LNCaP clone FGC (cell line): ENCODE results near the gene POTEE.
"Not testable (repeated sequence)": the region's sequence is repeated elsewhere in the genome, so short reads cannot be mapped to it uniquely, and the experiment has no call there.

Experiments used
- DNase-seq: peaks from one replicate; pipeline ENCODE4 v3.0.0-alpha.2; 2011; ENCODE audit warnings: low read depth
- H3K4me3 ChIP-seq: 2 replicates; pipeline ENCODE4 v1.5.1; 2011; ENCODE audit warnings: mild to moderate bottlenecking, low read depth, low read length, control low read depth
- TF ChIP-seq, protein P1 (sequence below): IDR thresholded peaks from 2 replicates; pipeline ENCODE4 v1.5.1; 2012; ENCODE audit warnings: mild to moderate bottlenecking; ENCODE audit not compliant: control insufficient read depth, insufficient read depth; ENCODE audit errors: extremely low read depth

Gene POTEE

DNA sequence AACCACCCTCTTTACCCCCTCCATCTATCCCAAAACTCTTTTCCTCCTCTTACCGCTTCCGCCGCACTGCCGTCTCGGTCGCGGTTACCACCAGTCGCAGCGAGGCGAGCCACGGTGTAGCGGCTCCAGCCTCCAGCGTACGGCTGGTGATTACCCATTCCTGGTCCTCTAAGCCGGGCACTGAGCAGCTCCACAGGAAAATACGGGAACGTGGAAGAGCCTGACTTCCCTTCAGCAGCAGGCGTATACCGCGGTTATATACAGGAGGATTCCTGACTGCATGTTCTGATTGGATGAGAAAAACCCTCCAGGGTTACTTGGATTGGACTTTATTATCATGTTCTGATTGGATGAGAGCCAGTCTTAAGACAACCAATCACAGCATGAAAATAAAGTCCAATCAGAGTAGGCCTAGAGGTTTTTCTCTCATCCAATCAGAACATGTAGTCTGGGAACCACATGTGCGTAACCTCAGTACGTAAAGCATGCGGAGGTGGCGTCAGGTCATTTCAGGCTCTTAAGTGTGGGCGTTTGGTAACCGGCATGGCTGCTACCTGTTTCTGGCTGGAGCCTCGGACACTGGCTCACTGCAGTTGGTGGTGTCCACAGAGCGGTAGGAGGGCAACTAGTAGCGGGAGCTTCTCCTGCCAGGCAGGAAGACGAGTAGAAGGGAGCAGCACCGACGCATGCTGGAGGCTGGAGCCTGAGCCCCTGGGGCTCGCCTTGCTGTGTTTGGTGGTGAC lies at the start of gene POTEE:
POTEE (plus strand) TSS at position 507 of the 743 bp plus-strand sequence. CDS start 8,867 bp downstream, outside the sequence.
- DNase-seq, H3K4me3 ChIP-seq: not testable (repeated sequence)

DNA sequence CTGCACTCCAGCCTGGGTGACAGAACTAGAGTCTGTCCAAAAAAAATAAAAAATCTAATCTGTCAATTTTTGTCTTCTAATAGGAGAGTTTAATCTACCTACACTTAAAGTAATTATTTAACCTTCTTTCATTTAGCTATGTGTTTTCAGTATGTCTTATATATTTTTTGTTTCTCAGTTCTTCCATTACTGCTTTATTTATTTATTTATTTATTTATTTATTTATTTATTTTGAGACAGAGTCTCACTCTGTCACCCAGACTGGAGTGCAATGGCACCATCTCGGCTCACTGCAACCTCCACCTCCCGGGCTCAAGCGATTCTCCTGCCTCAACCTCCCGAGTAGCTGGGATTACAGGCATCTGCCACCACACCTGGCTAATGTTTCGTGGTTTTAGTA lies 43.8 kb upstream of the POTEE start:
- DNase-seq, H3K4me3 ChIP-seq: not testable (repeated sequence)

DNA sequence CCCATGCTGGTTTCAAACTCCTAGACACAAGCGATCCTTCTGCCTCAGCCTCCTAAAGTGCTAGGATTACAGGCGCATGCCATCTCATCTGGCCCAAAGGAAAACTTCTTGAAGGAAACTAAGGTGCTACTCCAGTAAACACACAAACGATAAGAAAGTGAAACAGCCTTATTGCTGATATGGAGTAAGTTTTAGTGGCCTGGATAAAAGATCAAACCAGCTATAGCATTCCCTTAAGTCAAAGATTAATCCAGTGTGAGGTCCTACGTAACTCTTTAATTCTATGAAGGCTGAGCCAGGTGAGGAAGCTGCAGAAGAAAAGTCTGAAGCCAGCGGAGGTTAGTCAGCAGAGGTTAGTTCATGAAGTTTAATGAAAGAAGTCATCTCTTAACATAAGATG lies 40.8 kb upstream of the POTEE start:
- H3K4me3 ChIP-seq: no peak overlapping the region
- TF ChIP-seq, protein P1, sequence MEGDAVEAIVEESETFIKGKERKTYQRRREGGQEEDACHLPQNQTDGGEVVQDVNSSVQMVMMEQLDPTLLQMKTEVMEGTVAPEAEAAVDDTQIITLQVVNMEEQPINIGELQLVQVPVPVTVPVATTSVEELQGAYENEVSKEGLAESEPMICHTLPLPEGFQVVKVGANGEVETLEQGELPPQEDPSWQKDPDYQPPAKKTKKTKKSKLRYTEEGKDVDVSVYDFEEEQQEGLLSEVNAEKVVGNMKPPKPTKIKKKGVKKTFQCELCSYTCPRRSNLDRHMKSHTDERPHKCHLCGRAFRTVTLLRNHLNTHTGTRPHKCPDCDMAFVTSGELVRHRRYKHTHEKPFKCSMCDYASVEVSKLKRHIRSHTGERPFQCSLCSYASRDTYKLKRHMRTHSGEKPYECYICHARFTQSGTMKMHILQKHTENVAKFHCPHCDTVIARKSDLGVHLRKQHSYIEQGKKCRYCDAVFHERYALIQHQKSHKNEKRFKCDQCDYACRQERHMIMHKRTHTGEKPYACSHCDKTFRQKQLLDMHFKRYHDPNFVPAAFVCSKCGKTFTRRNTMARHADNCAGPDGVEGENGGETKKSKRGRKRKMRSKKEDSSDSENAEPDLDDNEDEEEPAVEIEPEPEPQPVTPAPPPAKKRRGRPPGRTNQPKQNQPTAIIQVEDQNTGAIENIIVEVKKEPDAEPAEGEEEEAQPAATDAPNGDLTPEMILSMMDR: no peak
- DNase-seq: no peak

- not testable (repeated sequence) for DNase-seq
Observed at GRCh38 chr2:131178050-131178449, 31.3 kb upstream of the POTEE start.

DNA sequence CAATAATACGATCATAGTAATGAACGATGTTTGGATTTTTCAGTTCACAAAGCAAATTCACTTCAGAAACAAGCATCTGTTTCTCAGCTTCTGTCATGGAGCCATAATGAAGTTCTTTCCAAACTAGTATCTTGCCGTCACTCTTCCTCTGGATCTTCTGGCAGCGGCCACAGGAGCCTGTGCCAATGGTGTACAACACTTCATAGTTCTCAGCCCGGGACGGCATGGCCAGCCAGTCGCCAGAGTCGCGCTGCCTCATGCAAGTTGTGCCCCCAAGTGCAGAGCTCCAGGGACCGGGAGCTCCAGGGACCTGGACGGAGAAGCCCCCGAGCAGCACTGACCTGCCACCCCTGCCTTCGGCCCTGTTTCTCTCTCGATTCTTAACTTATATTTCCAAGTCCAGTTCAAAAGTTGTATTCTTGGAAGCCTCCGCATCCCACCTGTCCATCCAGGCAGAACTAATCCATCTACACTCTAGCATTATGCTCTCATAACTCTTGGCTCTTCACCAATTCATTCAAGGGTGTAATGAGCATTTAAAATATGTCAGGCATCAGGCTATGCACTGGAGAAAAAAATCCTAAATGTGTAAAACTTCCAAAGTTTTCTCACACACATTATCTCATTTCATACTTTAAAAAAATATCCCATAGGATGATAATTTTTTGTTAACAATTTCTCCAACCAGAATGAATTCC lies 30.5 kb upstream of the POTEE start:
- not testable (repeated sequence) for DNase-seq, H3K4me3 ChIP-seq

More at GRCh38 chr2:131178050-131178449, 31.3 kb upstream of the POTEE start:
- not testable (repeated sequence) for H3K4me3 ChIP-seq

DNA sequence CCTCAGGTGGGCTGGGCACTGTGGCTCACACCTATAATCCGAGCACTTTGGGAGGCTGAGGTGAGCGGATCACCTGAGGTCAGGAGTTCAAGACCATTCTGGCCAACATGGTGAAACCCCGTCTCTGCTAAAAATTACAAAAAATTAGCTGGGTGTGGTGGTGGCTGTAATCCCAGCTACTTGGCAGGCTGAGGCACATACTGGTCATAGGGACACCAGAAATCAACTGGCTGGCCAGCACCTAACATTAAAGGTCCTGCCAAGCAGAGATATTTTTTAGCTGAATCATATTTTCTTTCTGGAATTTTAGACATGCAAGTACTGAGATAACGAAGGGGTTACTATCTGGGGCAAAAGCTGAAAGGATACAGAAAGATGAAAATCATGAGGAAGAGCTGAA lies 27.9 kb upstream of the POTEE start:
- H3K4me3 ChIP-seq, DNase-seq: not testable (repeated sequence)

- not testable (repeated sequence) for DNase-seq, H3K4me3 ChIP-seq
Observed at GRCh38 chr2:131193421-131193820, 15.9 kb upstream of the POTEE start.

DNA sequence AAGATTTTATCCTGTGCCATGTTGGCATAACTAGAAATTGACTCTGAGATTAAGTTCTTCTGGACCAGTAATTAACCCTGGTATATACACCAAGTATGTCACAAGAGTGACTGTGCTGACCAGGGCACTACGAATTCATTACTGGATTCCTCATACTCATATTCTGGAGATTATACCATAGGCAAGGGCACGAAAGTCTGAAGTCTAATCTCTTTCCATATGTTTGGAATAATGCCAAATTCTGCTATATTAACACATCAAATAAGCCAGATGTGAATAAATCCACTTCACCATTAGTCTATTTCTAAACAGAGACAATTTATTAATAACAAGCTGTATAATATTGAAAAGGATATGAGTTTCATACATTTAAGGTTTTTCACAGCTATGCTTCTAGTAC lies 13.2 kb upstream of the POTEE start:
- H3K4me3 ChIP-seq, DNase-seq: not testable (repeated sequence)

DNA sequence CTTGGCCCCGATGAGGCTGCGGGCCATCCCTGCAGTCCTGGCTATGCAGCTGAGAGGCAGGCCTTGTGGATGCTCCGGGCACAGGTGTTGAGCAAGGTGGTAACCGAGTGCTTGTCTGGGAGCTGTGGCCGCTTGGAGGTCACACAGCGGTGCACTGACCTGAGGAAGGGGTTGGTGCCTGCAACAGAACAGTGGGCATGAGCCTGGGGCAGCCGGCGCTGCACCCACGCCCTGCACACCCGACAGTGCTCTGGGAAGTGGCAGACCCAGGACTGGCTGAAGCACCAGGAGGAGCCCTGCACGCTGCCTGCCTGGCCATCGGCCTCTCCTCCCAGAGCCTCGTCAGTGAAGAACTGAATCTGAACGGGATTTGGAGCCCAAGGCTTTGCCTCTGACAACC lies 8.2 kb upstream of the POTEE start:
- H3K4me3 ChIP-seq: no peak overlapping the region
- TF ChIP-seq, protein P1: no peak
- no peak for DNase-seq

DNA sequence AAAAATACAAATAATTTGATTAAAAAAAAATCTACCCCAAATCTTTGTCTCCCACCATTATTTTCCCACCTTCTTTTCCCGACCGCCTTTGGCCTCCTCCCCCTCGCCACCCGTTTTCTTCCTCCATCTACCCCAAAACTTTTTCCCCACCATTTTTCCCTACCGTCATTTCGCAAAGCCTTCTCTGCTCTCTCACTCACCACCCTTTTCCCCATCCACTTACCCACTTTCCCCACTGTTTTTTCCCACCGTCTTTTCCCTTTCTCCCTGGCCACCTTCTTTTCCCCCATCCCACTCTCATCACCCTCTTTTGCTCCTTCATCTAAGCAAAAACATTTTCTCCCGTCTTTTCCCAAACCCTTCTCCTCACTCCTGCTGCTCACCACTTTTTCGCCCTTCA lies 1.5 kb upstream of the POTEE start:
- not testable (repeated sequence) for H3K4me3 ChIP-seq, DNase-seq

DNA sequence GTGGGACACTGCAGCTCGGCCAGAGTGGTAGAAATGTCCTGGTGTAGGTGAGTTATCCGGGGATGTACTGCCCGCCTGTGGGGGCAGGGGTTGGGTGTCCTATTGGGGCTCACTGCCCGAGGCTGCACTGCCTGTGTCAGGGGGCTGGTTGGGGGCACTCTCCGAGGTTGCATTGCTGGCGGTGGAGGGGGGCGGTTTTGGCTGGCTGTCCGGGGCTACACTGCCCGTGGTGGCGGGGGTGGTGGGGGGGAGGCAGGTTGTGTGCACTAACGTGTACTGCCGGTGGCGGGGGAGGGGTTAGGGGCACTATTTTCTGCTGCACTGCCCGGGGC lies 403 bp downstream of the POTEE start:
- not testable (repeated sequence) for DNase-seq, H3K4me3 ChIP-seq

GRCh38 chr2:131210434-131211211 lies 1.3 kb downstream of the POTEE start:
- DNase-seq, H3K4me3 ChIP-seq: not testable (repeated sequence)

DNA sequence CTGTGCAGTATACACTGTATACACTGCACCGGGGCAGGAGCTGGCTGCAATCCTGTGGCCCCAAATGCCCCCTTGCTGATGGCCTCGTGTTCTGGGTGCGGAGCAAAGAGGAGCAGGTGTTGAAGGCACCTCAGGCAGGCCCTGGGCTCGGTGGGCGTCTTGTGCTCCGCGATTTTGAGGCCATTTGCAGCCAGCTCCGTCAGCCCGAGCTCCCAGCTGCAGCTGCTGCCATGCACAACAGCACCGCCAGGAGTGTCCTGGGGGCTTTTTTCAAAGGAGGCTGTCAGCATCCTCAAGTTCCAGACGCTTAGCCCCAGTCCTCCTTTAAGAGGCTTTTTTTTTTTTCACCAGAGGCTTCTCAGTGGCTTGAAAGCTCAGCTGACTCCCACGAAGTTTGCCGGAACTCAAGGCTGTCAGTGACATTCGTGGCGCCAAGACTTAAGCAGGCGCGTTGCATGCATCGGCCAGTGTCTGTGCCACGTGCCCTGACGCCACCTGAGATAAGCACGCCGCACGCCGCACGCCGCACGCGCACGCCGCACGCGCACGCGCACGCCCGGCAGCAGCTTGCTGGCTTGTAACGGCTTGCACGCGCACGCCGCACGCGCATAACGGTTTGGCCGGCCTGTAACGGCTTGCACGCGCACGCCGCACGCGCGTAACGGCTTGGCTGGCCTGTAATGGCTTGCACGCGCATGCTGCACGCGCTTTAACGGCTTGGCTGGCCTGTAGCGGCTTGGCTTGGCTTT lies 8.1 kb downstream of the POTEE start:
- not testable (repeated sequence) for DNase-seq, H3K4me3 ChIP-seq

- not testable (repeated sequence) for DNase-seq
Observed at GRCh38 chr2:131235543-131236449, 26.5 kb downstream of the POTEE start.

More at GRCh38 chr2:131235543-131236449, 26.5 kb downstream of the POTEE start:
- not testable (repeated sequence) for H3K4me3 ChIP-seq
